HepG2 (cell line): Measurements from ENCODE around the gene ECSCR. TPM values are rescaled to one million over a fixed set of nuclear protein-coding genes. Genes with fewer than 3 reads are reported as not detected.
A peak's percentile ranks its signal among the peaks of the same experiment; 100 is the strongest.

Experiments used
- ATF4 ChIP-seq, 2 experiments: fragments of 450-650 bp in 1 of 2; sonication (generic) in 1 of 2; formaldehyde crosslinking; IDR thresholded peaks; 2 replicates each; pipeline versions ENCODE4 v1.5.0 to v1.8.0; 2020 to 2022; ENCODE audit warnings: mild to moderate bottlenecking in 1 of 2, missing genetic modification reagents in 1 of 2
- EEA1 ChIP-seq: sonication (generic); formaldehyde crosslinking; IDR thresholded peaks from 2 replicates; pipeline ENCODE4 v1.5.1; 2020; ENCODE audit warnings: mild to moderate bottlenecking, missing genetic modification reagents, borderline replicate concordance
- IKZF4 ChIP-seq: sonication (generic); formaldehyde crosslinking; IDR thresholded peaks from 2 replicates; pipeline ENCODE4 v1.5.1; 2020; ENCODE audit warnings: borderline replicate concordance, mild to moderate bottlenecking, low read depth, missing genetic modification reagents; ENCODE audit errors: not compliant biosample characterization
- IRF2 ChIP-seq: IDR thresholded peaks from 2 replicates; pipeline ENCODE4 v1.6.1; 2018; ENCODE audit warnings: missing genetic modification reagents, missing compliant biosample characterization
- KAT8 ChIP-seq: IDR thresholded peaks from 2 replicates; pipeline ENCODE4 v1.6.1; 2016; ENCODE audit warnings: missing genetic modification reagents, missing compliant biosample characterization
- KDM5A ChIP-seq: fragments of 200-600 bp; sonication (generic); IDR thresholded peaks from 2 replicates; pipeline ENCODE4 v1.7.0; 2018; ENCODE audit warnings: antibody characterized with exemption, mild to moderate bottlenecking, low read length, borderline replicate concordance
- MTF1 ChIP-seq: sonication (generic); formaldehyde crosslinking; IDR thresholded peaks from 2 replicates; pipeline ENCODE4 v1.5.0; 2020; ENCODE audit warnings: missing genetic modification reagents
- PAX8 ChIP-seq: sonication (generic); formaldehyde crosslinking; IDR thresholded peaks from 2 replicates; pipeline ENCODE4 v1.8.0; 2022; ENCODE audit warnings: mild to moderate bottlenecking, missing genetic modification reagents, borderline replicate concordance
- SOX5 ChIP-seq: IDR thresholded peaks from 2 replicates; pipeline ENCODE4 v1.6.1; 2016; ENCODE audit warnings: borderline replicate concordance
- XRCC5 ChIP-seq: fragments of 200-400 bp; formaldehyde crosslinking; optimal IDR thresholded peaks from 2 replicates; pipeline ENCODE3; 2017; ENCODE audit warnings: mild to moderate bottlenecking, low read length
- ZNF124 ChIP-seq: sonication (generic); formaldehyde crosslinking; IDR thresholded peaks from 2 replicates; pipeline ENCODE4 v1.4.0; 2020; ENCODE audit warnings: missing genetic modification reagents
- ZNF326 ChIP-seq: sonication (generic); formaldehyde crosslinking; IDR thresholded peaks from 2 replicates; pipeline ENCODE4 v1.4.0; 2020; ENCODE audit warnings: missing genetic modification reagents, borderline replicate concordance
- ZNF331 ChIP-seq: sonication (generic); formaldehyde crosslinking; IDR thresholded peaks from 2 replicates; pipeline ENCODE4 v1.4.0; 2020; ENCODE audit warnings: missing genetic modification reagents
- ZNF33B ChIP-seq: sonication (generic); formaldehyde crosslinking; IDR thresholded peaks from 2 replicates; pipeline ENCODE4 v1.5.1; 2020; ENCODE audit warnings: mild to moderate bottlenecking, missing genetic modification reagents
- polyA plus RNA-seq, 8 experiments: library from polyadenylated mRNA; depleted of rRNA in 3 of 8; stranded (reverse) in 7 of 8; unstranded in 1 of 8; fragments of >200 nt; fragmentation: Illumina TruSeq in 4 of 8; extraction: Trizol in 4 of 8; gene quantifications; 2 replicates each; pipeline versions ENCODE4 v1.2.1 to v1.2.3, GENCODE V29; 2011 to 2016; ENCODE audit warnings: low read depth in 4 of 8, missing spikeins in 1 of 8, mixed read lengths in 1 of 8; ENCODE audit not compliant: insufficient read depth in 1 of 8
- total RNA-seq, 5 experiments: library from RNA; depleted of rRNA; stranded (reverse); fragments of >200 nt; fragmentation: Illumina TruSeq; extraction: Trizol; gene quantifications; 2 replicates each; pipeline ENCODE4 v1.2.3, GENCODE V29; 2016; ENCODE audit warnings: low read depth in 1 of 5
- TF ChIP-seq, protein P1 (sequence below): sonication (generic); formaldehyde crosslinking; IDR thresholded peaks from 2 replicates; pipeline ENCODE4 v1.4.0; 2020; ENCODE audit warnings: mild to moderate bottlenecking, missing genetic modification reagents
- TF ChIP-seq, protein P2 (sequence below): sonication (generic); formaldehyde crosslinking; IDR thresholded peaks from 2 replicates; pipeline ENCODE4 v1.5.0; 2020; ENCODE audit warnings: missing genetic modification reagents

ECSCR gene
- total and polyA plus RNA-seq, 2 of the 13 experiments (the other 11 are each of a cell fraction or from before 2014, with no cell fraction given), result 0.18 TPM; not detected in 1

GRCh38 chr5:139439013-139439903 lies 23.3 kb downstream of the ECSCR start, which contains the start of gene DNAJC18 (continued):
- TF ChIP-seq, protein P1, sequence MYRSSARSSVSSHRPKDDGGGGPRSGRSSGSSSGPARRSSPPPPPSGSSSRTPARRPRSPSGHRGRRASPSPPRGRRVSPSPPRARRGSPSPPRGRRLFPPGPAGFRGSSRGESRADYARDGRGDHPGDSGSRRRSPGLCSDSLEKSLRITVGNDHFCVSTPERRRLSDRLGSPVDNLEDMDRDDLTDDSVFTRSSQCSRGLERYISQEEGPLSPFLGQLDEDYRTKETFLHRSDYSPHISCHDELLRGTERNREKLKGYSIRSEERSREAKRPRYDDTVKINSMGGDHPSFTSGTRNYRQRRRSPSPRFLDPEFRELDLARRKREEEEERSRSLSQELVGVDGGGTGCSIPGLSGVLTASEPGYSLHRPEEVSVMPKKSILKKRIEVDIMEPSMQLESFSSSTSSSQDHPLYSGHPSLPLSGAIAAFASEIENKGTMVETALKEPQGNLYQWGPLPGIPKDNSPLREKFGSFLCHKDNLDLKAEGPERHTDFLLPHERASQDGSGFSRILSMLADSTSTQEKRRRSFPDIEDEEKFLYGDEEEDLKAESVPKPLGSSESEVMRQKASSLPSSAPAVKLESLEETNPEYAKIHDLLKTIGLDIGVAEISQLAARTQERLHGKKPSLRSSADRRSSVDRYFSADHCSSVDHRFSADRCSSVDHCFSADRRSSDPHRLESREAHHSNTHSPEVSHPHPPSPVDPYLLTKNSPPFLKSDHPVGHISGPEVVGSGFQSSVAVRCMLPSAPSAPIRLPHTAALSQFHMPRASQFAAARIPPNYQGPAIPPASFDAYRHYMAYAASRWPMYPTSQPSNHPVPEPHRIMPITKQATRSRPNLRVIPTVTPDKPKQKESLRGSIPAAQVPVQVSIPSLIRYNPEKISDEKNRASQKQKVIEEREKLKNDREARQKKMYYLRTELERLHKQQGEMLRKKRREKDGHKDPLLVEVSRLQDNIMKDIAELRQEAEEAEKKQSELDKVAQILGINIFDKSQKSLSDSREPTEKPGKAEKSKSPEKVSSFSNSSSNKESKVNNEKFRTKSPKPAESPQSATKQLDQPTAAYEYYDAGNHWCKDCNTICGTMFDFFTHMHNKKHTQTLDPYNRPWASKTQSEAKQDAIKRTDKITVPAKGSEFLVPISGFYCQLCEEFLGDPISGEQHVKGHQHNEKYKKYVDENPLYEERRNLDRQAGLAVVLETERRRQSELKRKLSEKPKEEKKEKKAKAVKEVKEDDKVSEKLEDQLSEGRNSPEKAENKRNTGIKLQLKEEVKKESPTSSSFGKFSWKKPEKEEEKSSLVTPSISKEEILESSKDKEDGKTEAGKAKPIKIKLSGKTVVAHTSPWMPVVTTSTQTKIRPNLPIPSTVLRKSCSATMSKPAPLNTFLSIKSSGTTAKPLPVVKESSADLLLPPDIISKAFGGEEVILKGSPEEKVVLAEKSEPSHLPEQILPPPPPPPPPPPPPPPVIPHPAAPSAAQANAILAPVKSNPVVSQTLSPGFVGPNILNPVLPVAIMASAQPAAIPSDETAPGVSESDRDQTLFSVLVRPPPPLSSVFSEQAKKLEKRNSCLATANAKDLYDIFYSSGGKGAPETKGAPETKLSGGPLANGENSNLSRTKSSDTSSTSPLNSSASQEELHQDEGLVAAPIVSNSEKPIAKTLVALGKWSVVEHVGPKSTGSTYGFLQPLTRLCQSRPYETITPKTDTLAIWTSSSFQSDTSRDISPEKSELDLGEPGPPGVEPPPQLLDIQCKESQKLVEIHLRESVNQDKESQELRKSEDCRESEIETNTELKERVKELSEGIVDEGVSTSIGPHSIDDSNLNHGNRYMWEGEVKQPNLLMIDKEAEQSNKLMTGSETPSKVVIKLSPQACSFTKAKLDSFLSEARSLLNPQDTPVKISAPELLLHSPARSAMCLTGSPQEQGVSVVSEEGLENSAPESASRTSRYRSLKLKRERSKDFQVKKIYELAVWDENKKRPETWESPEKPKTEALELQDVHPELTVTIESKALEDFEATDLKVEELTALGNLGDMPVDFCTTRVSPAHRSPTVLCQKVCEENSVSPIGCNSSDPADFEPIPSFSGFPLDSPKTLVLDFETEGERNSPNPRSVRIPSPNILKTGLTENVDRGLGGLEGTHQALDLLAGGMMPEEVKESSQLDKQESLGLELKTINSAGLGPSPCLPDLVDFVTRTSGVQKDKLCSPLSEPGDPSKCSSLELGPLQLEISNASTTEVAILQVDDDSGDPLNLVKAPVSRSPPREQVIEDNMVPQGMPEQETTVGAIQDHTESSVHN, result no peak
- TF ChIP-seq ZNF331 (CRISPR knock-in tag) (peak; percentile 63; the same call in 1 of the 2 replicates), KDM5A (peak; percentile 59; the same call in 1 of the 2 replicates), ATF4 (CRISPR knock-in tag; IDR thresholded peaks at IDR 0.05) (0 out of 4 replicates have a peak, but pooled peaks of 1 of the 2 experiments have one; percentile 31), SOX5 (peak; percentile 36; the same call in 1 of the 2 replicates), IKZF4 (CRISPR knock-in tag) (peak; percentile 72), KAT8 (CRISPR knock-in tag) (peak; percentile 70), MTF1 (CRISPR knock-in tag) (no peak), EEA1 (CRISPR knock-in tag) (no peak), XRCC5 (peak; percentile 84), ZNF33B (CRISPR knock-in tag) (no peak), PAX8 (CRISPR knock-in tag) (no peak), ZNF124 (CRISPR knock-in tag) (peak; percentile 64; the same call in 1 of the 2 replicates), IRF2 (CRISPR knock-in tag) (peak; percentile 96), ZNF326 (CRISPR knock-in tag) (no peak)
- TF ChIP-seq, protein P2, sequence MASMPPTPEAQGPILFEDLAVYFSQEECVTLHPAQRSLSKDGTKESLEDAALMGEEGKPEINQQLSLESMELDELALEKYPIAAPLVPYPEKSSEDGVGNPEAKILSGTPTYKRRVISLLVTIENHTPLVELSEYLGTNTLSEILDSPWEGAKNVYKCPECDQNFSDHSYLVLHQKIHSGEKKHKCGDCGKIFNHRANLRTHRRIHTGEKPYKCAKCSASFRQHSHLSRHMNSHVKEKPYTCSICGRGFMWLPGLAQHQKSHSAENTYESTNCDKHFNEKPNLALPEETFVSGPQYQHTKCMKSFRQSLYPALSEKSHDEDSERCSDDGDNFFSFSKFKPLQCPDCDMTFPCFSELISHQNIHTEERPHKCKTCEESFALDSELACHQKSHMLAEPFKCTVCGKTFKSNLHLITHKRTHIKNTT (CRISPR knock-in tag), result no peak
